ENCODE results near the gene PDGFA. TPM values are rescaled to one million over a fixed set of nuclear protein-coding genes. Genes with fewer than 3 reads are reported as not detected.

Gene PDGFA
- total and polyA plus RNA-seq, 9 donors, result 3.7 to 35.5 (median 8.7) TPM

- intact Hi-C loops (cut with DNase I), result loop anchor here in 1 of 4 donors (10.0 kb wide), 1 partner anchor 263 kb away; no protein-coding TSS in a partner anchor
- DNase-seq, result no peak
- Histone ChIP-seq H3K4me3 (no peak overlapping the region), H3K36me3 (no peaks in the 10 kb centered on the region), H3K27ac (no peak overlapping the region), H3K4me1 (ENCODE audit: insufficient read depth) (no peaks in the 10 kb centered on the region), H3K27me3 (no peaks in the 10 kb centered on the region), H3K9me3 (no peaks in the 10 kb centered on the region)
- WGBS, 3 donors, result 90 to 92% (median 92%) methylated on average over 9 to 19 of the region's 19 CpGs
- TF ChIP-seq EP300 (IDR thresholded peaks at IDR 0.05) (no peak), CTCF (IDR thresholded peaks at IDR 0.05) (no peak), POLR2A (IDR thresholded peaks at IDR 0.05) (no peak)
Measured at GRCh38 chr7:512146-512510, 7.5 kb downstream of the PDGFA start.

- Histone ChIP-seq H3K4me1 (ENCODE audit: insufficient read depth) (no peaks in the 10 kb centered on the region), H3K36me3 (no peaks in the 10 kb centered on the region)
Measured at GRCh38 chr7:511476-512145, 8.0 kb downstream of the PDGFA start.

GRCh38 chr7:510782-511281 is 8.8 kb downstream of the PDGFA start:
- TF ChIP-seq CTCF (IDR thresholded peaks at IDR 0.05) (no peak), EP300 (IDR thresholded peaks at IDR 0.05) (no peak), POLR2A (IDR thresholded peaks at IDR 0.05) (no peak)
- 78 to 88% (median 80%) methylated on average over 23 to 25 of the region's 25 CpGs for WGBS, 3 donors
- no peak overlapping the region for H3K27ac ChIP-seq
- no peaks in the 10 kb centered on the region for H3K36me3 ChIP-seq
- DNase-seq, result no peak
- no peaks in the 10 kb centered on the region for H3K9me3 ChIP-seq
- intact Hi-C loops (cut with DNase I), result loop anchor here in 1 of 4 donors (10.0 kb wide), 1 partner anchor 264 kb away; no protein-coding TSS in a partner anchor
- no peak overlapping the region for H3K4me3 ChIP-seq
- H3K27me3 ChIP-seq, result no peaks in the 10 kb centered on the region
- no peaks in the 10 kb centered on the region for H3K4me1 ChIP-seq (ENCODE audit: insufficient read depth)

More at GRCh38 chr7:511476-512145, 8.0 kb downstream of the PDGFA start:
- no peak for TF ChIP-seq CTCF (IDR thresholded peaks at IDR 0.05)
- no peak for TF ChIP-seq EP300 (IDR thresholded peaks at IDR 0.05)
- TF ChIP-seq POLR2A (IDR thresholded peaks at IDR 0.05), result no peak
- H3K27me3 ChIP-seq, result no peaks in the 10 kb centered on the region
- no peaks in the 10 kb centered on the region for H3K9me3 ChIP-seq
- WGBS, 3 donors, result 93 to 95% (median 94%) methylated on average over 25 of the region's 25 CpGs
- intact Hi-C loops (cut with DNase I), result loop anchor here in 1 of 4 donors (10.0 kb wide), 1 partner anchor 263 kb away; no protein-coding TSS in a partner anchor
- no peak for DNase-seq
- H3K27ac ChIP-seq, result no peak overlapping the region
- no peak overlapping the region for H3K4me3 ChIP-seq

GRCh38 chr7:510131-510481 is 9.5 kb downstream of the PDGFA start:
- H3K4me3 ChIP-seq, result no peak overlapping the region
- intact Hi-C loops (cut with DNase I), result loop anchor here in 1 of 4 donors (10.0 kb wide), 1 partner anchor 265 kb away; no protein-coding TSS in a partner anchor
- no peaks in the 10 kb centered on the region for H3K4me1 ChIP-seq (ENCODE audit: insufficient read depth)
- 71 to 84% (median 72%) methylated on average over 14 to 17 of the region's 17 CpGs for WGBS, 3 donors
- no peak overlapping the region for H3K27ac ChIP-seq
- no peak for TF ChIP-seq POLR2A (IDR thresholded peaks at IDR 0.05)
- TF ChIP-seq CTCF (IDR thresholded peaks at IDR 0.05), result no peak
- no peak for TF ChIP-seq EP300 (IDR thresholded peaks at IDR 0.05)
- DNase-seq, result no peak
- H3K36me3 ChIP-seq, result no peaks in the 10 kb centered on the region
- H3K27me3 ChIP-seq, result no peaks in the 10 kb centered on the region
- H3K9me3 ChIP-seq, result no peaks in the 10 kb centered on the region

All from ovary (tissue), 9 donors.